H1 (cell line): ENCODE data around the gene KNCN. TPM values are rescaled to one million over a fixed set of nuclear protein-coding genes. Genes with fewer than 3 reads are reported as not detected.

Source experiments
- CTCF ChIA-PET: fragments of 300-600 bp; sonication (Branson Sonifier 250); formaldehyde crosslinking; loops from one replicate; lab custom pipeline; 2021; ENCODE audit not compliant: partially characterized antibody; lab: Charles Lee
- POLR2A ChIA-PET: fragments of 300-600 bp; sonication (Branson Sonifier 250); formaldehyde crosslinking; loops from one replicate; lab custom pipeline; 2021; ENCODE audit warnings: inconsistent platforms; ENCODE audit not compliant: partially characterized antibody; lab: Charles Lee
- DNase-seq, 2 experiments: peaks; one replicate each; pipeline versions ENCODE4 v3.0.0 to v3.0.0-alpha.2; 2010 to 2022; ENCODE audit warnings: low spot score in 2 of 2, low read depth in 1 of 2, mixed read lengths in 1 of 2
- FAIRE-seq: peaks from 2 replicates; lab custom pipeline; 2011; peaks lifted over from hg19 to GRCh38; lab: Jason Lieb, UNC
- H2AFZ ChIP-seq: 2 replicates; pipeline ENCODE4 v1.8.1; 2012; ENCODE audit warnings: low read length, inconsistent platforms
- H2AK5ac ChIP-seq: 2 replicates; pipeline ENCODE4 v1.6.1; 2013; ENCODE audit warnings: low read depth, low read length
- H2BK120ac ChIP-seq: replicated peaks from 2 replicates; pipeline ENCODE3; 2013; ENCODE audit warnings: low read depth, low read length, inconsistent platforms
- H2BK12ac ChIP-seq: 2 replicates; pipeline ENCODE4 v1.6.1; 2013; ENCODE audit warnings: low read depth, low read length
- H2BK15ac ChIP-seq: 2 replicates; pipeline ENCODE4 v1.6.1; 2013; ENCODE audit warnings: low read length
- H2BK20ac ChIP-seq: 2 replicates; pipeline ENCODE4 v1.6.1; 2013; ENCODE audit warnings: low read length
- H2BK5ac ChIP-seq: 2 replicates; pipeline ENCODE4 v1.6.1; 2013; ENCODE audit warnings: low read depth, low read length
- H3K14ac ChIP-seq: 2 replicates; pipeline ENCODE4 v1.6.1; 2013; ENCODE audit warnings: inconsistent platforms; ENCODE audit not compliant: insufficient read length
- H3K18ac ChIP-seq: 2 replicates; pipeline ENCODE4 v1.6.1; 2013; ENCODE audit warnings: low read length; ENCODE audit errors: extremely low read depth
- H3K23ac ChIP-seq: 2 replicates; pipeline ENCODE4 v1.6.1; 2013; ENCODE audit warnings: inconsistent platforms; ENCODE audit not compliant: insufficient read length
- H3K23me2 ChIP-seq: 2 replicates; pipeline ENCODE4 v1.6.1; 2013; ENCODE audit warnings: low read depth, low read length
- H3K27ac ChIP-seq: 2 replicates; pipeline ENCODE4 v1.6.1; 2011; ENCODE audit warnings: low read depth, low read length, inconsistent platforms
- H3K27me3 ChIP-seq, 4 experiments: replicated peaks in 1 of 4; 1 replicate in 1 of 4; 2 replicates in 3 of 4; pipeline versions ENCODE4 v1.6.1 to v1.8.1; 2011 to 2013; ENCODE audit warnings: low read length in 3 of 4, mild to moderate bottlenecking in 3 of 4, inconsistent platforms in 2 of 4, mixed read lengths in 2 of 4, moderate library complexity in 1 of 4; ENCODE audit not compliant: control insufficient read depth in 3 of 4, insufficient read depth in 3 of 4; ENCODE audit errors: extremely low read depth in 1 of 4
- H3K36me3 ChIP-seq, 4 experiments: 2 replicates each; pipeline versions ENCODE4 v1.6.1 to v1.8.1; 2011 to 2013; ENCODE audit warnings: mild to moderate bottlenecking in 4 of 4, low read length in 3 of 4, moderate library complexity in 2 of 4, control low read depth in 1 of 4, inconsistent platforms in 1 of 4; ENCODE audit not compliant: insufficient read depth in 4 of 4, control insufficient read depth in 2 of 4
- H3K4ac ChIP-seq: replicated peaks from 2 replicates; pipeline ENCODE3; 2013; ENCODE audit warnings: low read length, low read depth, mixed read lengths, inconsistent platforms; ENCODE audit not compliant: insufficient read length
- H3K4me1 ChIP-seq, 4 experiments: replicated peaks in 1 of 4; 1 replicate in 1 of 4; 2 replicates in 3 of 4; pipeline versions ENCODE4 v1.6.1 to v1.8.1; 2011 to 2013; ENCODE audit warnings: low read length in 3 of 4, inconsistent platforms in 2 of 4, mixed read lengths in 1 of 4; ENCODE audit not compliant: insufficient read depth in 4 of 4, control insufficient read depth in 3 of 4
- H3K4me2 ChIP-seq, 2 experiments: 2 replicates each; pipeline versions ENCODE4 v1.6.1 to v1.8.1; 2011 to 2013; ENCODE audit warnings: low read depth in 2 of 2, low read length in 2 of 2, control low read depth in 1 of 2, inconsistent platforms in 1 of 2, mild to moderate bottlenecking in 1 of 2; ENCODE audit not compliant: insufficient read depth in 1 of 2
- H3K4me3 ChIP-seq, 4 experiments: fragments of 200-600, 300-600 bp in 1 of 4; sonication (generic), shearing (Covaris generic), sonication (Bioruptor Twin) in 1 of 4; 2 replicates each; pipeline versions ENCODE4 v1.5.1 to v1.8.1; 2011 to 2016; ENCODE audit warnings: low read length in 4 of 4, low read depth in 3 of 4, control low read depth in 2 of 4, inconsistent platforms in 2 of 4, mild to moderate bottlenecking in 2 of 4, mixed read lengths in 1 of 4, moderate library complexity in 1 of 4; ENCODE audit not compliant: insufficient read depth in 2 of 4; ENCODE audit errors: extremely low read depth in 1 of 4
- H3K56ac ChIP-seq: replicated peaks from 2 replicates; pipeline ENCODE3; 2013; ENCODE audit warnings: low read depth, mild to moderate bottlenecking, mixed read lengths, low read length, inconsistent platforms; ENCODE audit not compliant: insufficient read length
- H3K79me1 ChIP-seq: 2 replicates; pipeline ENCODE4 v1.6.1; 2013; ENCODE audit warnings: low read depth, low read length, control low read depth
- H3K79me2 ChIP-seq, 2 experiments: 2 replicates each; pipeline versions ENCODE4 v1.6.1 to v1.8.1; 2012 to 2013; ENCODE audit warnings: low read length in 2 of 2, mild to moderate bottlenecking in 2 of 2, inconsistent platforms in 1 of 2; ENCODE audit not compliant: insufficient read depth in 2 of 2, control insufficient read depth in 1 of 2
- H3K9ac ChIP-seq, 4 experiments: replicated peaks in 1 of 4; 1 replicate in 1 of 4; 2 replicates in 3 of 4; pipeline versions ENCODE4 v1.6.1 to v1.8.1; 2011 to 2013; ENCODE audit warnings: low read depth in 3 of 4, low read length in 3 of 4, control low read depth in 2 of 4, mild to moderate bottlenecking in 2 of 4, moderate library complexity in 2 of 4, inconsistent platforms in 1 of 4; ENCODE audit errors: extremely low read depth in 1 of 4
- H3K9me3 ChIP-seq, 2 experiments: 2 replicates each; pipeline versions ENCODE4 v1.6.1 to v1.8.1; 2012 to 2013; ENCODE audit warnings: mild to moderate bottlenecking in 2 of 2, moderate library complexity in 2 of 2, control low read depth in 1 of 2, inconsistent platforms in 1 of 2, low read depth in 1 of 2, low read length in 1 of 2, mixed read lengths in 1 of 2; ENCODE audit not compliant: insufficient read depth in 2 of 2
- H4K20me1 ChIP-seq, 2 experiments: replicated peaks in 1 of 2; 2 replicates each; pipeline versions ENCODE3 to v1.8.1; 2011 to 2013; ENCODE audit warnings: inconsistent platforms in 2 of 2, low read length in 2 of 2, mild to moderate bottlenecking in 1 of 2; ENCODE audit not compliant: insufficient read depth in 2 of 2, control insufficient read depth in 1 of 2
- H4K5ac ChIP-seq: 2 replicates; pipeline ENCODE4 v1.6.1; 2013; ENCODE audit warnings: low read length, low read depth, mixed read lengths, inconsistent platforms; ENCODE audit not compliant: insufficient read length
- H4K8ac ChIP-seq: 2 replicates; pipeline ENCODE4 v1.8.0; 2013; ENCODE audit warnings: mild to moderate bottlenecking, moderate library complexity, low read length, inconsistent platforms; ENCODE audit not compliant: insufficient read depth; ENCODE audit errors: extremely low read depth
- H4K91ac ChIP-seq: replicated peaks from 2 replicates; pipeline ENCODE3; 2013; ENCODE audit warnings: low read length, mixed read lengths, inconsistent platforms; ENCODE audit not compliant: insufficient read length
- BCL11A ChIP-seq, 2 experiments: IDR thresholded peaks; one replicate each; pipeline ENCODE4 v1.6.1; 2011; ENCODE audit warnings: low read depth in 2 of 2, low read length in 2 of 2, mild to moderate bottlenecking in 2 of 2
- CEBPB ChIP-seq: IDR thresholded peaks from 2 replicates; pipeline ENCODE4 v1.6.1; 2012; ENCODE audit warnings: low read depth, low read length
- CTCF ChIP-seq, 3 experiments: IDR thresholded peaks; 1 replicate in 2 of 3; 2 replicates in 1 of 3; pipeline versions ENCODE4 v1.5.1 to v1.6.1; 2011; ENCODE audit warnings: low read length in 3 of 3, mild to moderate bottlenecking in 3 of 3, inconsistent platforms in 2 of 3, low read depth in 1 of 3, moderate library complexity in 1 of 3; ENCODE audit not compliant: insufficient read depth in 1 of 3; ENCODE audit errors: control extremely low read depth in 1 of 3
- EZH2 ChIP-seq: fragments of 200-600 bp; sonication (generic); IDR thresholded peaks from 2 replicates; pipeline ENCODE4 v1.7.1; 2012; ENCODE audit warnings: low read depth, mild to moderate bottlenecking, moderate library complexity, low read length, inconsistent platforms; ENCODE audit not compliant: severe bottlenecking
- MAFK ChIP-seq: IDR thresholded peaks from 2 replicates; pipeline ENCODE4 v1.6.1; 2012; ENCODE audit warnings: low read depth, mild to moderate bottlenecking, improper control_type of control experiment, low read length
- RNF2 ChIP-seq: fragments of 200-900, 300-1000 bp; sonication (generic); IDR thresholded peaks from 2 replicates; pipeline ENCODE4 v1.7.1; 2016; ENCODE audit warnings: borderline replicate concordance, low read depth, mild to moderate bottlenecking, antibody characterized with exemption, low read length; ENCODE audit not compliant: poor library complexity, severe bottlenecking; ENCODE audit errors: missing control alignments
- WGBS, 2 experiments: shearing (Covaris generic) in 1 of 2; methylation state at CpG; one replicate each; pipeline versions ENCODE4 v1.1.6 to v1.1.7; 2013 to 2015; ENCODE audit warnings: low lambda C conversion rate in 2 of 2, mixed read lengths in 2 of 2, inconsistent platforms in 1 of 2, low coverage in 1 of 2, missing lambda C conversion rate in 1 of 2; ENCODE audit not compliant: insufficient replicate concordance in 2 of 2, insufficient coverage in 1 of 2, insufficient read length in 1 of 2; ENCODE audit errors: extremely low coverage in 1 of 2, missing lambda C conversion rate in 1 of 2; 5-methylcytosine and 5-hydroxymethylcytosine counted together
- polyA plus RNA-seq, 7 experiments: library from polyadenylated mRNA; depleted of rRNA in 3 of 7; stranded (reverse) in 5 of 7; unstranded in 2 of 7; fragments of >200 nt in 5 of 7; fragments of 200-250 nt in 2 of 7; gene quantifications; 1 replicate in 5 of 7; 2 replicates in 1 of 7; 4 replicates in 1 of 7; pipeline versions ENCODE4 v1.2.1 to v1.2.3, GENCODE V29; 2011 to 2013; ENCODE audit warnings: missing spikeins in 2 of 7, mixed read lengths in 2 of 7
- total RNA-seq: library from RNA; stranded (reverse); fragmentation: NEBNext Ultra II Directional; extraction: Animal tissue kit (Norgen Biotek cat#: 25700); gene quantifications from 2 replicates; pipeline ENCODE4 v1.2.1, GENCODE V29; 2021

The KNCN gene
- total and polyA plus RNA-seq, 2 of the 8 experiments (the other 6 are each of a cell fraction or from before 2014, with no cell fraction given) = not detected

- peaks cover 5% of the 10 kb centered on the region; the same call in 1 of the 2 replicates for H3K23me2 ChIP-seq
- no peaks in the 10 kb centered on the region for H3K79me2 ChIP-seq
- H4K20me1 ChIP-seq = peaks cover 0 to 2% of the 10 kb centered on the region in 2 experiments
- no peak overlapping the region for H3K27ac ChIP-seq
- no peak overlapping the region for H2AFZ ChIP-seq
- no peak overlapping the region for H2BK20ac ChIP-seq
- no peak overlapping the region for H3K9ac ChIP-seq
- no peak for DNase-seq
- H2BK120ac ChIP-seq = no peak overlapping the region
- H3K14ac ChIP-seq = no peak overlapping the region
- no peak overlapping the region for H2BK12ac ChIP-seq
- FAIRE-seq = no peak
- peaks cover 18 to 63% (median 49%) of the 10 kb centered on the region in 4 experiments for H3K27me3 ChIP-seq
- H2BK5ac ChIP-seq = no peak overlapping the region
- no peak overlapping the region for H3K4me2 ChIP-seq
- H3K56ac ChIP-seq = no peak overlapping the region
- no peak overlapping the region for H2BK15ac ChIP-seq
- H3K9me3 ChIP-seq = no peaks in the 10 kb centered on the region
- ChIA-PET POLR2A (no interaction called here), CTCF (interaction anchor here (1.1 to 25.0 kb wide), 9 partner anchors 7 to 96 kb away, joined by 3 to 1068 read pairs (median 7); partner anchors contain the start of gene DMBX1)
- 78% methylated on average over 2 of the region's 2 CpGs; no CpG with 5 or more reads in 1 of the 2 experiments for WGBS, 2 experiments
- H3K79me1 ChIP-seq = no peaks in the 10 kb centered on the region
- no peak overlapping the region for H3K4ac ChIP-seq
- TF ChIP-seq EZH2 (no peak), CEBPB (no peak), CTCF (IDR thresholded peaks at IDR 0.05; ENCODE audit: control extremely low read depth in 1 of 3, insufficient read depth in 1 of 3, low read depth in 1 of 3, low read length in 3 of 3) (no peak), MAFK (no peak), BCL11A (IDR thresholded peaks at IDR 0.05; ENCODE audit: low read depth in 2 of 2, low read length in 2 of 2) (no peak), RNF2 (no peak)
- peaks cover 0 to 2% (median 0%) of the 10 kb centered on the region in 4 experiments; a peak in 4 of 7 replicates for H3K4me1 ChIP-seq
- H4K5ac ChIP-seq = no peak overlapping the region
- H3K4me3 ChIP-seq = no peak overlapping the region
- no peak overlapping the region for H4K91ac ChIP-seq
- H3K36me3 ChIP-seq = no peaks in the 10 kb centered on the region
- no peak overlapping the region for H2AK5ac ChIP-seq
- no peak overlapping the region for H3K18ac ChIP-seq
- no peak overlapping the region for H4K8ac ChIP-seq
- no peak overlapping the region for H3K23ac ChIP-seq
Observed at GRCh38 chr1:46537651-46538050, 13.8 kb downstream of the KNCN start.
